ENCODE data around the gene PGA5.
"Not testable (repeated sequence)": the region's sequence is repeated elsewhere in the genome, so short reads cannot be mapped to it uniquely, and the experiment has no call there.

The PGA5 gene

GRCh38 chr11:61240875-61241274, at the start of gene PGA5:
Gene PGA5 (plus strand): TSS chr11:61241175. CDS start chr11:61241227, 52 bp downstream.
- not testable (repeated sequence) for H3K36me3 ChIP-seq (ENCODE audit: control insufficient read depth, insufficient read depth, low read length); H3K27me3 ChIP-seq (replicated peaks; ENCODE audit: control insufficient read depth, insufficient read depth, low read length); DNase-seq (ENCODE audit: extremely low read depth, insufficient read length); H3K4me3 ChIP-seq (replicated peaks; ENCODE audit: low read depth, low read length)

- TF ChIP-seq CTCF (IDR thresholded peaks at IDR 0.05; ENCODE audit: insufficient read depth, low read length, poor library complexity, severe bottlenecking): no peak
- Histone ChIP-seq H3K36me3 (ENCODE audit: control insufficient read depth, insufficient read depth, low read length) (no peaks in the 10 kb centered on the region), H3K4me3 (replicated peaks; ENCODE audit: low read depth, low read length) (no peak overlapping the region), H3K27me3 (replicated peaks; ENCODE audit: control insufficient read depth, insufficient read depth, low read length) (no peaks in the 10 kb centered on the region; the same call in 1 of the 2 replicates)
- DNase-seq (ENCODE audit: extremely low read depth, insufficient read length): no peak
Measured at GRCh38 chr11:61193596-61193995, 47.4 kb upstream of the PGA5 start.

GRCh38 chr11:61194169-61194671, 46.8 kb upstream of the PGA5 start:
- no peaks in the 10 kb centered on the region for H3K36me3 ChIP-seq (ENCODE audit: control insufficient read depth, insufficient read depth, low read length)
- no peak overlapping the region for H3K4me3 ChIP-seq (replicated peaks; ENCODE audit: low read depth, low read length)
- DNase-seq (ENCODE audit: extremely low read depth, insufficient read length): no peak
- no peak for TF ChIP-seq CTCF (IDR thresholded peaks at IDR 0.05; ENCODE audit: insufficient read depth, low read length, poor library complexity, severe bottlenecking)
- H3K27me3 ChIP-seq (replicated peaks; ENCODE audit: control insufficient read depth, insufficient read depth, low read length): no peaks in the 10 kb centered on the region; the same call in 1 of the 2 replicates

- no peak for TF ChIP-seq CTCF (IDR thresholded peaks at IDR 0.05; ENCODE audit: insufficient read depth, low read length, poor library complexity, severe bottlenecking)
- no peak for DNase-seq (ENCODE audit: extremely low read depth, insufficient read length)
- no peaks in the 10 kb centered on the region; the same call in 1 of the 2 replicates for H3K27me3 ChIP-seq (replicated peaks; ENCODE audit: control insufficient read depth, insufficient read depth, low read length)
Measured at GRCh38 chr11:61194981-61195695, 45.8 kb upstream of the PGA5 start.

GRCh38 chr11:61195719-61196118, 45.3 kb upstream of the PGA5 start:
- DNase-seq (ENCODE audit: extremely low read depth, insufficient read length): no peak
- no peaks in the 10 kb centered on the region; the same call in 1 of the 2 replicates for H3K27me3 ChIP-seq (replicated peaks; ENCODE audit: control insufficient read depth, insufficient read depth, low read length)
- H3K36me3 ChIP-seq (ENCODE audit: control insufficient read depth, insufficient read depth, low read length): no peaks in the 10 kb centered on the region
- no peak overlapping the region for H3K4me3 ChIP-seq (replicated peaks; ENCODE audit: low read depth, low read length)
- no peak for TF ChIP-seq CTCF (IDR thresholded peaks at IDR 0.05; ENCODE audit: insufficient read depth, low read length, poor library complexity, severe bottlenecking)

More at GRCh38 chr11:61194981-61195695, 45.8 kb upstream of the PGA5 start:
- Histone ChIP-seq H3K4me3 (replicated peaks; ENCODE audit: low read depth, low read length) (no peak overlapping the region), H3K36me3 (ENCODE audit: control insufficient read depth, insufficient read depth, low read length) (no peaks in the 10 kb centered on the region)

GRCh38 chr11:61198361-61198760, 42.6 kb upstream of the PGA5 start:
- Histone ChIP-seq H3K4me3 (replicated peaks; ENCODE audit: low read depth, low read length) (no peak overlapping the region), H3K27me3 (replicated peaks; ENCODE audit: control insufficient read depth, insufficient read depth, low read length) (no peaks in the 10 kb centered on the region; the same call in none of the 2 replicates), H3K36me3 (ENCODE audit: control insufficient read depth, insufficient read depth, low read length) (no peaks in the 10 kb centered on the region)
- no peak for TF ChIP-seq CTCF (IDR thresholded peaks at IDR 0.05; ENCODE audit: insufficient read depth, low read length, poor library complexity, severe bottlenecking)
- no peak for DNase-seq (ENCODE audit: extremely low read depth, insufficient read length)

Data from GM06990 (cell line).